Stimulated activated CD4-positive, alpha-beta T cell treated with anti-CD3 and anti-CD28 coated beads, Interleukin-4, amount 100 ng/mL, for 1 hour (primary cell): Measurements from ENCODE around the gene UROC1.
"Not testable (repeated sequence)": the region's sequence is repeated elsewhere in the genome, so short reads cannot be mapped to it uniquely, and the experiment has no call there.

Experiments used
- DNase-seq: peaks from one replicate; pipeline ENCODE4 v3.0.0-alpha.2; 2020

The UROC1 gene

DNA sequence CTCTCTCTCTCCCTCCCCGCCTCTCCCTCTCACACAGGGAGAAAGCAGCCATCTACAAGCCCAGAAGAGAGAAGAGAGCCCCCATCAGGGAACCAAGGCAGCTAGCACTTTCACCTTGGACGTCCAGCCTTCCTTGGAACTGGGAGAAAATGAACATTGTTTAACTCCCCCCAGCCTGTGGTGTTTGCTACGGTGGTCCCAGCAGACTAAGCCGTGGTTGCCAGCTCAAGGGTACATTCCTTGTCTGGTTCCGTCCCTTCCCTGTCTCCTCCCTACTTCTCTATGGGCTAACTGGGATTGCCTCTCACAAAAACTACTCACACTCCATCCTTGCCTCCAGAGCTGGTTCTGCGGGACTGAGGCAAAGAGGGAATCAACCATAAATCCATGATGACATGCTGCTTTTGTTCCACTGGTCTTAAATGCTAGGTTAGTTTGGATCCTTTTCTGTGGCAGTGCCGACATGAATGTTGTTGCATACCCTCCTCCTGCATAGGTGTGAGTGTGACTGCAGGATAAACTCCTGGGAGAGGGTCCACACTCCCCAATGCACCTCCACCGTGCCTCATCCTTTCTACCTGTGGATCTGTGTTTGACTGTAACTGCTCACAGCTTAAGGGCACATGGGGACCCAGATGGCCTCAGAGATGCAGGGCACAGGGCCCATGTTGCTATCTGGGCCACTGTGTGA lies 29.1 kb upstream of the UROC1 start:
- no peak for DNase-seq

GRCh38 chr3:126546013-126546412 lies 28.4 kb upstream of the UROC1 start:
- no peak for DNase-seq

- no peak for DNase-seq
Observed at GRCh38 chr3:126545544-126545943, 28.0 kb upstream of the UROC1 start.

- DNase-seq = no peak
Observed at GRCh38 chr3:126544596-126545281, 27.2 kb upstream of the UROC1 start.

GRCh38 chr3:126543457-126544061 lies 26.0 kb upstream of the UROC1 start:
- DNase-seq = no peak

GRCh38 chr3:126542340-126543241 lies 25.0 kb upstream of the UROC1 start:
- DNase-seq = no peak

- no peak for DNase-seq
Observed at GRCh38 chr3:126541628-126542339, 24.2 kb upstream of the UROC1 start.

DNA sequence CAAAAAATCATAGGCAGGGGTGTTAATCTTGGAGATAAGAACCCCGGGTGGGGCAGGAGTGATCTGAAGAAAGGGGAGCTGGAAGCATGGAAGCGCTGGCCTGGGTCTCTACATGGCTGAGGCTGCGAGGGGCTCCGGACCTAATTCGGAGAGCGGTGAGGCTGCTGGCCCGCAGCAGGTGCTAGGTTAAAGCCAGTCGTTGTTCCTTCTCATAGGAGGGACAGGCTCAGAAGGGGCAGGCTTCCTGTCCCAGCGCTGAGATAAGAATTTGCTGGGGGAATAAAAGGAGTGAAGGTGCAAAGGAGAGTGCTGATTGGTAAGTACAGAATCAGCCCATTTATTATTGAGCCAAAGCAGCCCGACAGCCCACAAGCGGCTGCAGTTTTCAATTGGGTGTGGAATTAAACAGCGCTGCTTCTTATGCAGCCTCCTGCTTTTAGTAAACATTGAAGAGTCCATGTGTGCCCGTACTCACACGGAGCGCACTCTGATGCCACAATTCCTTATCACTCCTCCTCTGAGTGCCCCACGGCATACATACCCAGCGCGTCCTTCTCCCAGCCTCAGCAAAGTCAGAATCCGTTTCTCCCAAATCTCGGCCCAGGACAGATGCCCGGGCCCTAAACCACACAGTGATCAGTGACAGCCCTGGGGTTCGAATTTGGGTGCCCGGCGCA lies 23.5 kb upstream of the UROC1 start:
- no peak for DNase-seq

GRCh38 chr3:126540342-126540849 lies 22.8 kb upstream of the UROC1 start:
- DNase-seq = no peak

DNA sequence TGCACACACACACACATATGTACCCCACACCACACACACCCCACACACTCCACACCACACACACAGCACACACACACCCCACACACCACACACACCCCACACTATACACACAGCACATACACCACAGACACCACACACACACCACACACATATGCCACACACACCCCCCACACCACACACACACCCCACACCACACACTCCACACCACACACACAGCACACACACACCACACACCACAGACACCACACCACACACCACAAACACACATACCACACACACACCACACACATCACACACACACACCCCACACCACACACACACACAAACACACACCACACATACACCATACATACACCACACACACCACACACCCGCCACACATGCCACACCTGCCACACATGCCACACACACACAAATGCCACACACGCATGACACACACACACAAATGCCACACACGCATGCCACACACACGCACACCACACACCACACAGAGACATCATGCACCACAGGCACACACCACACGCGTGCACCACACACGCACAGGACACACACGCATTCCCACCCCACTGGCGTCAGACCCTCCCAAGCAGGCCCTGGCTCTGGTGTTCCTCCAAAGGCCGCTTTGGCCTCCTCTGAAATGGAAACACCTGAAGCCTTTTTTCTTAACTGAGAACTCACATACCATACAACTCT lies 22.1 kb upstream of the UROC1 start:
- DNase-seq = no peak

DNA sequence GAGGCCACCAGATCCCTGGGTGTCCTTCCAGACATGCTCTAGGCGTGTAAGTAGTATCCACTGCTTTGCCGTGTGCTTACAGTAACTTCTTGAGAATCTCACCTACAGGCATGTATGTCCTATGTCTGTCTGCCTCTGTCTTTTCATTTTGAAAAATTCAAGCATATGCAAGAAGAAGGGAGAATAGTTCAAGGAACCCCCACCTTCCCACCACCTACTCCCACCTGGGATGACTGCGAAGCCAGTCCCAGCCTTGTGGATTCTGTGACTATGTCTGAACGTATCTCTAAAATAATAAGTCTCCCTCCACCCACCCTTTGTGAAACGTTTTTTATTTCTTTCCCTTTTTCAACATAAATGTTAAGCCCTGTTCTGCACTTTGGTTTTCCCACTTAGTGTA lies 21.4 kb upstream of the UROC1 start:
- DNase-seq = no peak

- DNase-seq = no peak
Observed at GRCh38 chr3:126538316-126538715, 20.7 kb upstream of the UROC1 start.

DNA sequence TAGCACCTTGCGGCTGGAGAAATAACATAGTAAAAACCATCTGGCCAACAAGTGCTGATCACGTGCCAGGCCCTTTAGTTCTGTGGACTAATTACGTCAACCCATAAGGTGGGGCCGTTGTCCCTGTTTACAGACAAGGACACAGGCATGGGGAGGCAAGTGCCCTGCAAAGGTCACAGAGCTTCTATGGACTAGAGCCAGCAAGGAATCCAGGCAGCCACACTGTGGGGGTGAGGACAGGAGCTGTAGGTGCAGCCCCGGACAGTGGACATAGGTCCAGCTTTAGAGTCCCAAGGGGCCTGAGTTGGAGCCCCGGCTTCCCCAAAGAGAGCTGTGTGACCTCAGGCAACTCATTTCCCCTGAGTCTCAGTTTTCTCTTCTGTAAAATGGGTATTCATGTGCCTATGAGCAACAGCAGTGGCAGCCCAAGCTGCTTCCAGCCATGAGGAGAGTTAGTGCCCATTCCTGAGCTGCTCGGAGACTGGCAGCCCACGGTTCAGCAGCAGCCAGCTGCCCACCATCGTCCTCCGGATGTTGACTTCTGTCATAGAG lies 20.2 kb upstream of the UROC1 start:
- DNase-seq = no peak

- no peak for DNase-seq
Observed at GRCh38 chr3:126537116-126537729, 19.6 kb upstream of the UROC1 start.

DNA sequence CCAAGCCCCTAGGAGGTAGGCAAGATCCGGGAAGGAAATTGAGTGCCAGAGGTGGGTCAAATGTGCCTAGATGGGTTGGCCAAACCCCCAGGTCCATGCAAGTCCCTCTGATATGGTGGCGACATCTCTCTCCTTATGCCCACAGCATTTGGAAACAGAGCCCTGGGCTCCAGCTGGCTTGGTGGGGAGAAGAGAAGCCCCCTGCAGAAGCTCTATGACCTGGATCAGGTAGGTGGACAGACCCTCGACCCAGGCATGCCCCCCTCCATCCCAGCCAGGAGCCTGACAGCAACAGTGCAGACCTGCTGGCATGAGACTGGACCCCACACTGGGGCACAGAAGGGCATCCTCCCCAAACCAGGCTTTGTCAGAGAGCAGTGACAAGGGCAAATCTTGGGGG lies 18.6 kb upstream of the UROC1 start:
- DNase-seq = no peak

- DNase-seq = no peak
Observed at GRCh38 chr3:126535636-126536035, 18.1 kb upstream of the UROC1 start.

- DNase-seq = not testable (repeated sequence)
Observed at GRCh38 chr3:126534716-126535115, 17.1 kb upstream of the UROC1 start.

DNA sequence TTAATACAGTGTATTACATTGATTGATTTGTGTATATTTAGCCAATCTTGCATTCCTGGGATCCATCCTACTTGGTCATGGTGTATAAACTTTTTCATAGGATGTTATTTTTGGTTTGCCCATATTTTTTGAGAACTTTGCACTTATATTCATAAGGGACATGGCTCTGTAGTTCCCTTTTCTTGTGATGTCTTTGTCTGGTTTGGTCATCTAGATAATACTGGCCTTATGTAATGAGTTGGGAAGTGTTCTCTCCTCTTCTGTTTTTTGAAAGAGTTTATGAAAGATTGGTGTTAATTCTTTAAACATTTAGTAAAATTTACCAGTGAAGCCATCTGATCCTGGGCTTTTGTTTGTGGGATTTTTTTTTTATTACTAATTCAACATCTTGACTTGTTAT lies 15.9 kb upstream of the UROC1 start:
- DNase-seq = no peak

DNA sequence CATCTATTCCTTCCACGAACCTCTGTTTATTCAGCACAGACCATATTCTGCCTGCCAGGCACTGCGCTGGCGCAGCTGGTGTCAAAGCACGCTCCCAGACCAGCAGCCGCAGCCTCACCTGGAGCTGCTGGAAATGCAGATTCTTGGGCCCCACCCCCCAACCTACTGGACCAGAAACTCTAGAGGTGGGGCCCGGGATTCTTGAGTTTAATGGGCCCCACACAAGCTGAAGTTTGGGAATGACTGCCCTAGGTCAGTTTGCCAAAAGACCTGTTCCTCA lies 13.4 kb upstream of the UROC1 start:
- DNase-seq = no peak

DNA sequence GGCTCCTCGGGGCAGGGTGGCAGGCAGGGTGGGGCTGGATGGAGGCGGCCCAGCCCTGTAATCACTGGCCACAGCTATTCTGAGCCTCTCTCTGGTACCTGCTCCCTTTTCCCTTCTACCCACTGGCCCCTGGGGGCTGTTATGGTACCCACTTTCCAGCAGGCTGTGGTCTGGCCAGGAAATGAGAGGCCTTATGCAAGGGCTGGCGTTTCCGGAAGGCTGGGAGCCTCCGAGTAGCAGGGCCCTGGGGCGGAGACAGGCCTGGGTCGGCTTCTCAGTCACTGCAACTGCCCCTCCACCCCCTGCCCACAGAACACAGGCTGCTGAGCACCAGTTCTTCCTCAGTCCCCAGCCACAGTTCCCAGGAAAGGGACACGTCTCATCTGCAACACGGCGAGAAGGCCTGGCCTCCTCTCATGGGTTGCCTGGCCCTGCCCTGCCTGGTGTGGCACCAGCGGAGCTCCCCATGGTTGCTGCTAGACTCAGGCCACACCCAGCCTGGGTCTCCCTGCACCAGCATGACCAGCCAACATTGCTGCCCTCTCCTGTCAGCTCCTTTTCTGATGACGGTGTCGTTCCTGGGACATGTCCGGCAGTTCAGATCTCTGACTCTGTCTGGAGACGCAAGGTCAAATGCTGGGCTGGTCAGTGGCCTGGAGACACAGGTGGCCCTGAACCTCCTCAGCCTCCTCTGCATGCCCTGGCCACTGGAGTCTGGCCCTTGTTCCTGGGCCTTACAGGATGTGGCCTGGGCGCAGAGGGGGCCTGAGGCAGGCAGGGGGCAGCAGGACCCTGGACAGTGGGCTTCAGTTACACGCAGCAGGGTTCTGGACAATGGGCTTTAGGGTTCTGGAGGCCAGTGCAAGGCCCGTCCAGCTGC lies 12.8 kb upstream of the UROC1 start:
- DNase-seq = no peak
